Activated gamma-delta T cell (primary cell): ENCODE data around the gene UNC13D.
A peak's percentile ranks its signal among the peaks of the same experiment; 100 is the strongest.
"Not testable (repeated sequence)": the region's sequence is repeated elsewhere in the genome, so short reads cannot be mapped to it uniquely, and the experiment has no call there.

Source experiments
- DNase-seq: peaks from one replicate; lab custom pipeline; 2025; lab: John Stamatoyannopoulos, UW
- total RNA-seq, 2 donors: gene quantifications; one replicate each; lab custom pipeline; 2026; lab: John Stamatoyannopoulos, UW

Gene UNC13D
- 234 to 259 reads per million in 2 donors for total RNA-seq

DNA sequence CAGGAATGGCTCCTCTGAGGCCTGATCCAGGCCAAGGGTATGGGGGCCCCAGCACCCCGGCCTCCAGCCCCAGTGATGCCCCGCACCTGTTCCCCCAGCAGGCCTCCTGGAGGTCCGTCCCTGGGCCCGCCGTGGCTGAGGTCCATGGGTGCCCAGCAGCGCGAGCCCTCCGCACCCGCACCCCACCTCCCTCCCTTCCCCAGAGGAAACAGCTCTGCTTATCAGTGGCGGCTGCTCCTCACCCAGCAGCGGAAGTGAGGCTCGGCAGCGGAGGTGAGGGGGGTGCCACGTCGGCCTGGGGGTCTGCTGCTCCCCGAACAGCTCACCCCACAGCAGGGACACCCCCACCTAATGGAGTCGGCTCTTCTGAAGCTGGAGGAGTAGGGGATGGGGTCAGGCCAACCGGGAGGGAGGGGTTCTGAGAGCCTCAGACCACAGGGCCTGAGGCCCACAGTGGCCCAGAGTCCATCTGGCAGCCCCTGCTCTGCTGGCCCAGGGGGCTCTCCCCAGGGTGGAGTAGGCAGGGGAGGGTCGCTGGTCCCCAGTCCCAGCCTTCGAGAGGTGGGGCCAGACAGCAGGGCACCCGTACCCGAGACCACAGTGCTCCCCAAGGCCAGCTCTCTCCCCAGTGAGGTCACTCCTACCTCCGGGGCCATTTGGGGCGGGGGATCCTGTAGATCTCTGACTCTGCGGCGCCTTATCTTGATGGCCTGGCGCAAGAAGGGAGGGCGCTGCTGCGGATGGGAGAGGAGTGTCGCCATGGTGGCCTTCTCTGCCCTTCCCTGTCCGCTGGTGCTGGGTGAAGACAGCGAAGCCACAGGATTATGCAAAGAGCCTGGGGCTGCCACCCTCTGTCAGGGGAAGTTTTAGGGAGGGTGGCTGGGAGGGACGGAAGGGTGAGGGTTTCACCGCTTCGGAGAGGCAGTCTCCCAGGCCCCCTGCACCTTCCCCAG lies at the start of gene UNC13D:
UNC13D (minus strand) TSS at position 828 of the 953 bp plus-strand sequence; CDS start at position 761, 67 bp downstream.
- DNase-seq: peak; percentile 50

DNA sequence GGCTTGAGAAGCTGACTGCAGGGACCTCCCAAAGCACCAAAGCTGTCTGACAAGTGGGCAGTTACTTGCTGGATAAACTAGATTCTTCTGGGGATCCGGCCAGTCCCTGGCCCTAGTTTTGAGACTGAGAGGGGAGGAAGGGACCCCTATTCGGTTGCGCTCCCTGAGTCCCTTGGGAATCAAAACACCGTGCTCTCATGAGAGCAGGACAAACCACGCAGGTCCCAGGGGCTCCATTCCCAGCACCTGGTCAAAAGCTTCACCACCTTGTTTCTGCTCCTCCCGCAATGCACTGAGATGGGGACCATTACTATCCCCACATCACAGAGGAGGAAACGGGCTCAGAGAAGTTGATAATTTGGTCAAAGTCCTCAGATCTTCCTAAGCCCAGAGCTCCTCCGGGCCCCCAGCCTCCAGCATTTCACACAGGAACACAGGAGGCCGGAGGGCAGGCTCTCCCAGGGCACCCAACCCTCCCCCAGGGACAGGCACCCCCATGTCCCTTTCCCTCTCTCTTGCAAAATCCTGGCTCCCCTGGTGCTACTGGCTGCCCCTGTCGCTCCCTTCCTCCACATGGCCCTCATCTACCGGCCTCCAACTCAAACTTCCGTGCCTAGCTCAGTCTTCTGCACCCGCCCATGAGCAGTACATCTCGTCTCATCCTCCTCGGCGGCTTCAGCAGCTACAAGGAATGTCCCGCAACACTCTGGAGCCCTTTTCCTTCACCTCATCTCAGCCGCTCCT lies 49.3 kb upstream of the UNC13D start:
- DNase-seq: no peak

DNA sequence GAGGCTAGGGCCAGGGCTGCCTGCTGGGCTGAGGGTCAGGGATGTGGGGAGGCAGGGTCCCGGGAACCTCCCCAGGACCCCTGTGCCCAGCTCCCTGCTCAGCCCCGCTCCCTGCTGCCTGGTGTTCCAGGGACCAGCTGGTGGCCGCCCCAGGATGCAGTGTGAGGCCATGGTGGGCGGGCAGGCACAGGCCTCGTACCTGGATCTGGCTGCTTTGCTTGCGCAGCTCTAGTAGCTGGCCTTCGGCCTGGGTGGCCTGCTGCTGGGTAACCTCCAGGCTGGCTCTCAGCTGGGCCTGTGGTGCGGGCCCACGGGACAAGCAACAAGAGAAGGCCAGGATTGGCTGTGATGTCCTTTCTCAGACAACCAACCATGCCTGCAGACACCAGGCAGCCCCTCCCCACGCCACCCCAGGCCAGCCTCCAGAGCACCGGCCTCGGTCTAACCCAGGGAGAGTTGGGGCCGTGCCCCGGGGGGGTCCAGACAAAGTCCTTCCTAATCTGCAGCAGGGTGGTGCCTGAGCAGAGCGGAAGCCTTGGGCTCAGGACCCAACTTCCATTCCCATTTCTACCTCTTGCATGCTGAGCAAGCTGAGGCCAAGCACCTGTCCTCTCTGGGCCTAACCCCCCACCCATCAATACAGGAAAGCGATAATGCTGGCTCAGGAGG lies 48.5 kb upstream of the UNC13D start:
- no peak for DNase-seq

DNA sequence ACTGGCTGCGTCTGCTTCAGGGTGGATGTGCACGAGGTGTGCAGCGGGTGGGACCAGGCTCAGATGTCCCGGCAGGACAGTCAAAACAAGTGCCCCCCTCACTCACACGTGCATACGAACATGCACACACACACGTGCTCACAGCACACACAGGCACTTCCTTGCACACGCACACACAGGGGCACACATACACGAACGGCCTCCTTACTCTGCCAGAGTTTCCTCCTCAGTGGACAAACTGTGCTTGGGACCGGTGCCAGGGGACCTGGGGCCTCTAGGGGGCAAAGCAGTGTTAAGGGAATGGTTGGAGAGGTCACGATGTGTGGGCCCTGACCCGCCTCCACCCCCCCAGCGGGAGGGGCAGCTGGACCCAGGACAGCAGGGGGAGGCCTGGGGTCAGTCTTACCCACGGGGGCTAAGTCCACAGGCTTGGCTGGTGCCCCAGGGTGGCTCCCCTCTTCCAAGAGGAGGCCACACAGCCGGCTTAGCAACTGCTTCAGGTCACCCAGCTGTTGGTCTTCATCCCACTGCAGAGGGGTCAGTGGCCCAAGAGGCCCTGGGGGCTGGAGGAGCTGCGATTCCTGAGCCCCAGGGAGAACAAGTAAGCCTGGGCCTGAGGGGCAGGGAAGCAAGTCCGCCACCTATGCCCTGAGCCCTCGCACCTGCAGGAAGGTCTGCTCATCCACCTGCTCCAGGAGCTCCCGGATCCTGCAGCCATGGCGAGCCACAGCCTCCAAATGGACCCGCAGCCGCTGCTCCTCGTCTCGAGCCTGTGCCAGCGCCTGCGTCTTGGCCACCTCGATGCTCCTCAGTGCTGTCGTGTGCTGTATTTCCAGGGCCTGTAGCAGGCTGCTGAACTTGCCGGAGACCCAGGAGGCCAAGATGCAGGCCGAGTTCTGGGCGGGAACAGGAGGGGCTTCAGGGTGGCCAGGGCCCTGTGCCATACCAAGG lies 47.7 kb upstream of the UNC13D start:
- DNase-seq: no peak

DNA sequence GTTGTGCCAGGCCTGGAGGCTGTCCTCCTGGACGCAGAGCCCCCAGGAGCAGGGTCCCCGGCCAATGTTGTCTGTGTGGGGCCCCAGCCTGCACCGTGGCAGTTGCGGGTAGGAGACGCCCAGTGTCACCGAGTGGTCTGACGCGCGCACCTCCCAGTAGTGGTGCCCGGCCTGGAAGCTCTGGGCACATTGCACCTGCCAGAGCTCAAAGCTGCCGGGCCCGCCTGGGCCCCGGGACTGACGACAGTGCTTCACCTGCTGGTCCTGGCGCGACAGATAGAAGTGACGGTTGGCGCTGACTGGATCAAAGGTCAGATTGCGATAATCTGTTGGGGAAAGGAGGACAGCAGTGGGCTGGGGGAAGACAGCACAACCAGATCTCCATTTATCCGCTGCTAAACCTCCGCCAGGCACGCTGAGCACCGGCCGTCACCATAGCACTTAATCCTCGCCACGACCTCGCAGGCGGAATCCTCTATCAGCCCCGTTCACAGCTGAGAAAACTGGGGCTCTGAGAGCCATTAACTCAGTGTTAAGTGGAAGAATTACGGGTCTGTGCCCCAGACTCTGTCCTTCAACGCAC lies 46.9 kb upstream of the UNC13D start:
- DNase-seq: no peak

DNA sequence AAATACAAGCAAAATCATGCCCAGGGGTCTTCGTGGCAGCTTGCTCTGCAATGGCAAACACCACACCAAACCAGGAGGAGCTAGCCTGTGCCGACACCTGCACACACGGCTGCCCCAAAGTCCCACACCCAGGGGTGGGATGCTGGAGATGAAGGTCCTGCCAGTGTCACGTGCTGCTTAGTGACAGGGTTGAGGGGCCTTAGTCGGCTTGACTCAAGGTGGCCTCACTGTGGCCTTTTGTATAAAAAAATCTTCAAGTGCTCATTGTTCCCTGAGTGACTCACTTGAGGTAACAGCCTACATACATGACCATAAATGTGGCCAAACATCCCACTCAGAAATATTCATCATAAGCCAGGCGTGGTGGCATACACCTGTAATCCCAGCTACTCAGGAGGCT lies 45.2 kb upstream of the UNC13D start:
- DNase-seq: no peak

DNA sequence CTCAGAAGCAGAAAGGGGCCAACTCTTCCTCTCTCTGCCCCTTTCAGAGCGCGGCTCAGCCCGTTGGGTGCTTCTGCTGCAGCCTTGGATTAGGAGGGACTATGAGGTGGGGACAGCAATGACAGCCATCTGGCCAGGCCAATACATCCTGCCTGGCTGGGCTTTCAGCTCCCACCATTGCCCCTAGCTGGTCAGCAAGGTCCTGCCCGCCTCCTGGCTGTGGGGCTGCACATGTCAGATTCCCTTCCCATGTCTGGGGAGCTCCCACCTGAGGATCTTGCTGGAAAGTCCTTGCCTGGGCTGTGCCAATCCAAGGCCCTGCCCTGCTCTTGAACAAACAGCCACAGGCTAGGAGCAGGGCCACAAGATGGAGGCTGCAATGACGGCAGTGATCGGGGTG lies 44.3 kb upstream of the UNC13D start:
- DNase-seq: no peak

DNA sequence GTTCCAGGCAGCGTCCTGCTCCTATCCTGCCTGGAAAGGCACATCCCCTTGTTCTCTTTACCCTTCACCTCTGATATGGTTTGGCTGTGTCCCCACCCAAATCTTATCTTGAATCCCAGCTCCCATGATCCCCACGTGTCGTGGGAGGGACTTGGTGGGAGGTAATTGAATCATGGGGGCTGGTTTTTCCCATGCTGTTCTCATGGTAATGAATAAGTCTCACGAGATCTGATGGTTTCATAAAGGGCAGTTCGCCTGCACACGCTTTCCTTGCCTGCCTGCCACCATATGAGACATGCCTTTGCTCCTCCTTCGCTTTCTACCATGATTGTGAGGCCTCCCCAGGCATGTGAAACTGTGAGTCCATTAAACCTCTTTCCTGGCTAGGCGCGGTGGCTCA lies 41.7 kb upstream of the UNC13D start:
- DNase-seq: not testable (repeated sequence)

DNA sequence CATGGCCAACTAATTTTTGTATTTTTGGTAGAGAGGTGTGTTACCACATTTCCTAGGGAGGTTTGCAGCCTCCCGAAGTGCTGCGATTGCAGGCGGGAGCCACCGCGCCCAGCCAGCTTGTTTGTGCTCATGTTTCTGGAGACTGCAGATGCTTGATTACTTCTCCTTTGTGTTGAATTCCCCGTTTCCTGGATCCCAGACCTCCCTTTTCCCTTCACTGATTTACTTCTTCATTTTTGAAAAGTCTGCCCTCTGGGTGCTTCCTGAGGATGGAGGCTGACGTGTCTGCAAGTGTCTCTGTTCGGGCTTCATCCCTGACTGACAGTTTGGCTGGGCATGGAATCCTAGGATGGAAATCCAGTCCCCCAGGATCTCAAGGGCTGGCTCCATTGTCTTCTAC lies 41.2 kb upstream of the UNC13D start:
- DNase-seq: no peak

DNA sequence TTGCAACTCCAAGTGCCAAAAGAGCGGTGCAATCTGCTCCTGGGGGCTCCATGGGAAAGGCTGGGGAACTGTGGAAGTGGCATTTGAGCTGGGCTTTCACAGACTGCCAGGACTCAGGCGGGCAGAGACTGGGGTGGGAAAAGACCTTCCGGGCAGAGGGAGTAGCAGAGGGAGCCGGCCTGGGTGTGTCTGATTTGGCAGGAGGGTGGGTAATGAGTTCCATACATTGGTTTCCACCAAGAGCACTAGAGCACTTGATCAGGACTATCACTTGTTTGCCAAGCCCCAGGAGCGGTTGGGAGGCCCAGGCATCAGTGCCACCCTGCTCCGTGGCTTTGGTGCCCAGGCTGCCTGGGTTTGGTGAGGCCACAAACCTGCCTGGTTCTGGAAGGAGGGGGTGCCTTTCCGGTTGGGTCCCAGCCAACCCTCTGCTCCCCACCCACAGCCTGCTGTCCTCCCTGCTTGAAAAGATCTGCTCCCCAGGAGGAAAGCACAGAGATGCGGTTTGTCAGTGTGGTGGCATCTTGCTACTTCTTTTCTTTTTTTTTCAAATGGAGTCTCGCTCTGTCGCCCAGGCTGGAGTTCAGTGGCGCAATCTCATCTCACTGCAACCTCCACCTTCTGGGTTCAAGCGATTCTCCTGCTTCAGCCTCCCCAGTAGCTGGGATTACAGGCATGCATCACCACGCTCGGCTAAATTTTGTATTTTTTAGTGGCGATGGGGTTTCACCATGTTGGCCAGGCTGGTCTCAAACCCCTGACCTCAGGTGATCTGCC lies 37.7 kb upstream of the UNC13D start:
- DNase-seq: no peak

DNA sequence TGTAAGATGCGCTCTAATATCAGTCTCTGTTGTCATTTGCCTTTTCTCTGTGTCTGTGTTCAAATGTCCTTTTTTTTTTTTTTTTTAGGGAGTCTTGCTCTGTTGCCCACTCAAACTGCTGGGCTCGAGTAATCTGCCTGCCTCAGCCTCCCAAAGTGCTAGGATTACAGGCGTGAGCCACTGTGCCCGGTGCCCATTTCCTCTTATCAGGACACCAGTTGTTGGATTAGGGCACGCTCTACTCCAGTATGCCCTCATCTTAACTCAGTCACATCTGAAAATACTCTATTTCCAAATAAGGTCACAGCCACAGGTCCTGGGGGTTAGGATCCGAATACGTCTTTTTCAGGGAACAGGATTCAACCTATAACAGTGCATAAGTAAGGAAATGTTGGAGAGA lies 36.1 kb upstream of the UNC13D start:
- no peak for DNase-seq

DNA sequence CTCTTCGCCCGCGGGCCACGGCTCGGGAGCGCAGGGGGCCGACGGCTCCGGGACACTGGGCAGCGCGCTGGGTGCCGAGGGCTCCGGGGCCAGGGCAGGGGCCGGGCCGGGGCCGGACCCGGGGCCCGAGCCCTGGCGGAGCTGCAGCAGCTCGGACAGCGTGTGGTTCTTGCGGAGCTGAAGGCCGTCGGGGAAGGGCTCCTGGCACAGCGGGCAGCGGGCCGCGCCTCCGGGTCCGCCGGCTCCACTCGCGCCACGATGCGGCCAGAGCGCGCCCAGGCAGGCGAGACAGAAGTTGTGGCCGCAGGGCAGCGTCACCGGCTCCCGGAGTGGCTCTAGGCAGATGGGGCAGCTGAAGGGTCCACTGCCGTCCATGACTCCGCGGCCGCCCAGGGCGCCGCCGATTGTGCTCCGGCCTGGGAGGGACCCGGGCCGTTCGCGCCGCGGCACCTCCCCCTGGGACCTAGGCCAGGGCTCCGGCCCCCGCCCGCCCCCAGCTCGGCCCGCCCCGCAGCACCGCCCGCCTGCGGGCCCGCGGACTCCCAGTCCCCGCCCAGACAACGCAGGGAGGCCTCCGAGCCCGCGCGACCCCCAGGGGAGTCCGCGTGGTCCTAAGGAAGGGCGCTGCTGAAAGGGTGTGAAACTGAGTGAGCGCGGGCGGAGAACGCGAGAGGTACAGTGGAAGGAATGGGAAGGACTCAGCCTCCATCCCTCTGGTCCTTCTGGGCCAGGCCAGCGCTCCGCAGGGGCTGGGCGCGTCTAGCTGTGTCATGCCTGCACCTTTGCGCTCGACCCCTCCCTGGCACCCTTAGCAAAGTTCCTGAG lies 34.2 kb upstream of the UNC13D start, which contains the start of gene TRIM47:
TRIM47 (minus strand) TSS at position 408 of the 825 bp plus-strand sequence; CDS start at position 375, 33 bp downstream.
- no peak for DNase-seq

DNA sequence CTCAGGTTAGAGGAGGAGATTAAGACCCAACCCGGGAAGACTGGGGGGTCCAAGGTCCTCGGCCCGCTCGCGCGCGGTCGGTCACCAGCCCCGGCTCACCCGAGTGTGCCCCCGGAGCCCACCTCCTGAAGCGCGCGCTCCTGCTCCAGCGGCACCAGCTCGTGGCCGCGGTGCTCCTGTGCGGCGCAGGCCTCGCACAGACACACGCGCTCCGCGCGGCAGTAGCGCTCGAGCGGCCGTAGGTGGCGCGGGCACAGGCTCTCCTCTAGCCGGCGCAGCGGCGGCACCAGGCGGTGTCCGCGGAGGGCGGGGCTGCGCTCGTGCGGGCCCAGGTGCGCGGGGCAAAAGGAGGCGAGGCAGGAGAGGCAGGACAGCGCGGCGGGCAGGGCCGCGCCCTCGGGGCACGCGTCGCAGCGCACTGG lies 33.6 kb upstream of the UNC13D start:
- DNase-seq: peak; percentile 53

DNA sequence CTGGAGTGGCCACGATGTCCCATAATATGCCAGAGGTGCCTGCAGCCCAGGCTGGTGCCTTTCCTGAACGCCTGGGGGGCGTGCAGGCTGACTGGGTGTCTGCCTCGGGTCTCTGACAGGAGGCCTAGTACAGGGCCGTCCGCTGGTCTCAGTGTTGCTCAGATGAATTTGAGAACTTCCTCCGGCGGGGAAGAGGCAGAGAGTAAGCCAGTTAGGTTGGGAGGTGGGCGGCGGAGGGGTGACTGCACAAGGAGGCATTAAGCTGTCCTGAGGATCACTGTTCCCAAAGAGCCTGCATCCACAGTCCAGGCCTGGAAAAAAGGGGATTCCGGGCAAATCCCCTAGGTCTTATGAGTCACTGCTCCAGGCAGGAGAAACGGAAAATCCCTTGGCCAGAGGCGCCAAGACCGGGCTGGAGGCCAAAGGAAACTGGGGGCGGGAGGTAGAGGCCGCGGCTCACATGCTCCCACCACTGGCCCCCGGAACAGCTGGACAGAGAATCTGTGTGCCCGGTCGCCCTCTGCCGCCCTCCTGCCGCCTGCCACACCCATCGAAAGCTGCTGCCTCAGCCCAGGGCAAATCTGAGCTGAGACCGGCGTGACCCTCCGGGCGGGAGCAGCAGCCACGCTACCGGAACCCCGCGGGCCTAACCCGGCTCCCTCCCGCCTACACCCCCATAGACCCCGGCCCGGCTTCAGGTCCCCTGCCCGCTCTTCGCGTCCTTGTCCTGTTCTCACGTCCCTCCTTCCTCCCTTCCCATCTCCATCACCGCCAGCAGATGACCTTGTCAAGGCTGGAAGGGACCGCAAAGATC lies 32.9 kb upstream of the UNC13D start:
- no peak for DNase-seq

DNA sequence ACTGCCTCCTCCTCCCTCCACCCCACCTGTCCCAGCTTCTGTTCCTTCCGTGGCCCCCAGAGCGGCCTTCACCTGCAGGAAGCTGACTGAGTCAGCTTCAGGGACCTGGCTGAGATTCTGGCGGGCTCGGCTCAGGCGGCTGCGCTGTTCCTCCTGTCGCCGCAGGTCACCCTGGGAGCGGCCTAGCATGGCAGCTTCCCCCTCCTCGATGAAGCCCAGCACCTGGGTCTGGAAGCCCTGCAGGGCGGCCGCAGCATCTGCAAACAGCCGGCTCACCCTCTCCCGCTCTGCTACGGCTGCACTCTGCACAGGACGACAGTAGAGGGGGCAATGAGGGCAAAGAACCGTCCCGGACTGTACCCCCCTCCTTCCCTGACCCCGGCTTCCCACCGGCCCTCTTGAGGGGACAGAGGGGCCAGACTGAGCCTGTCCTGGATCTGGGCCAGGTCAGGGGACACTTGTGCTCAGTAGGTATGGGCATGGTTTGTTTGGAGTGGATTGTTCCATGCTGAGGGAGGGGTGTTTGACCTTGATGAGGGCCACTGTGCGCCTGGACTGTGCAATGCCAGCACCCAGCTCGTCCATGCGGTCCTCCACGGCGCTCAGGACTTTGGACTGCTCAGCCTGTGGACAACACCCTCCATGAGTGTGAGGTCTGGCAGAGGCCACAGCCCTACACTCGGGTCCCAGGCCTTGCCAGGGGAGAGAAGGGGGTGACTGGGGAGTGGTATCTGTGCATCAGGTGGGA lies 32.2 kb upstream of the UNC13D start:
- DNase-seq: peak; percentile 42

DNA sequence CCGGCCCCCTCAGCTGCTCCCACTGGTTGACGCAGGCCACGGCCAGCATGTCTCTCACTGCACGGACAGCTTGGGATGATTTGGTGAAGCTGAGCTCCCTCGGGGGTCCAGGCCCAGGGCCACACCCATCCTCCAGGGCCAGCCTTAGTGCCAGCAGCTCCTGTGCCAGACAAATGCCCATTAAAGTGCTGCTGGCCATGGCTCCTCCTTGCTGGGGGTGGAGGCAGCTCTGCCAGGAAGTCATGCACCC lies 31.7 kb upstream of the UNC13D start:
- no peak for DNase-seq

DNA sequence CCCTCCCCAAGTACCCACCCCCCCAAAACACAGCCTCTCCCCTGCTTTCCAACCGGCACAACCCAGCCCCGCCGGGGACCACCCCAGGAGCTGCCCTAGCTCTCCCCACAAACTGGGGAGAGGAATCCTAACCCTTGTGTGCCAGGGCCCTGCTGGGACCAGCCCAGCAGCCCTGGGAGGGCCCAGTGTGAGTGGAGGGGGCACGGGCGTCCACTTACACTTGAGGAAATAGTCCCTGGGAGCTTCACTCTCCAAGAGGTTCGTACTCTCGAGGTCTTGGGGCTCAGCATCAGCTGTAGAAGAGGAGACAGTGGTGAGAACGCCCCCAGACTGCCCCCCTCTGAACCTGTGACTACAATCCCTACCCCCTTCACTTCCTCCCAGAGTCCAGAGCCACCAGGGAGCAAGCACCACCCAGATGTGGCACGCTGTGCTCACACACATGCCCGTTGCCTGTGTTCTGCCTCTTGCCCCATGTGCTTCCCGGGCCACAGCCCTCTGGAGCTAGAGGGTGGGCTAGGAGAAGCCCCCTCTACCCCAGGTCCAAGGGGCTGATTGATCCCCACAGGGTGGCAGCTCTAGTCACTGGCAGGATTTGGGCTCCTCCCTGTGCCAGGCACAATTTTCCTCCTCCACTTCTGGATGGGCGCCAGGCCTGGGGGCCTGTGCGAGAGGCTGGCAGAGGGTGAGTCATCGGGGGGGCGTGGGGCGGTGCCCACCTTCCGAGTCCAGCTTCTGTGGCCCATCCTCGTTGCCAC lies 31.2 kb upstream of the UNC13D start:
- DNase-seq: no peak
